Measurements from ENCODE around the gene FOXP1.

DNA sequence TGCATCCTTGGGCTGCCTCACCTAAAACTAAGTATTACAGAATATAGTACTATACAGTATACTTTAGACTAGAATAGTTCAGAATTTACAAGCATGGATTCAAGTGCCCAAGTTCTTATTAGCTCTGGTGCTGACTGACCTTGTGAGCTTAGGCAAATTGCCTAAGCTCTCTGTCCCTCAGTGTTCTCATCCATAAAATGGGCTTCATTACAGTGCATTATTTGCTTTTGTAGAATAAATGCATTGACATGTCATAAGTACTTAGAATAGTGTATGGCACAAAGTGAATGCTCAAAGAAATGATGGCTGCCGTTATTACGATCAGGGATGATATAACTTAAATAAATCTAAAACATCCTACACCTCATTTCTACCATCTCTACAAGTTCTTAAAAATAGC lies 269.7 kb downstream of the FOXP1 start:
- TF ChIP-seq, protein P1, sequence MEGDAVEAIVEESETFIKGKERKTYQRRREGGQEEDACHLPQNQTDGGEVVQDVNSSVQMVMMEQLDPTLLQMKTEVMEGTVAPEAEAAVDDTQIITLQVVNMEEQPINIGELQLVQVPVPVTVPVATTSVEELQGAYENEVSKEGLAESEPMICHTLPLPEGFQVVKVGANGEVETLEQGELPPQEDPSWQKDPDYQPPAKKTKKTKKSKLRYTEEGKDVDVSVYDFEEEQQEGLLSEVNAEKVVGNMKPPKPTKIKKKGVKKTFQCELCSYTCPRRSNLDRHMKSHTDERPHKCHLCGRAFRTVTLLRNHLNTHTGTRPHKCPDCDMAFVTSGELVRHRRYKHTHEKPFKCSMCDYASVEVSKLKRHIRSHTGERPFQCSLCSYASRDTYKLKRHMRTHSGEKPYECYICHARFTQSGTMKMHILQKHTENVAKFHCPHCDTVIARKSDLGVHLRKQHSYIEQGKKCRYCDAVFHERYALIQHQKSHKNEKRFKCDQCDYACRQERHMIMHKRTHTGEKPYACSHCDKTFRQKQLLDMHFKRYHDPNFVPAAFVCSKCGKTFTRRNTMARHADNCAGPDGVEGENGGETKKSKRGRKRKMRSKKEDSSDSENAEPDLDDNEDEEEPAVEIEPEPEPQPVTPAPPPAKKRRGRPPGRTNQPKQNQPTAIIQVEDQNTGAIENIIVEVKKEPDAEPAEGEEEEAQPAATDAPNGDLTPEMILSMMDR (optimal IDR thresholded peaks at IDR 0.05 in 1 of 3, IDR thresholded peaks at IDR 0.05 in 1 of 3, conservative IDR thresholded peaks at IDR 0.05 in 1 of 3; ENCODE audit: extremely low read depth in 1 of 3, insufficient read depth in 2 of 3, low read length in 3 of 3), result no peak
- no peak for TF ChIP-seq EZH2 (IDR thresholded peaks at IDR 0.05; ENCODE audit: low read length)

Measured in keratinocyte (primary cell).